ENCODE measurements around the gene UGCG. TPM values are rescaled to one million over a fixed set of nuclear protein-coding genes. Genes with fewer than 3 reads are reported as not detected.

The UGCG gene
- total RNA-seq, 1 experiment from 2014 or later = 23.3 TPM

- no peak overlapping the region for H2BK5ac ChIP-seq (ENCODE audit: insufficient read length, low read length)
- H3K9ac ChIP-seq (ENCODE audit: extremely low read depth, insufficient read length, low read length) = no peak overlapping the region
- no peak overlapping the region for H2BK15ac ChIP-seq (ENCODE audit: low read depth, low read length)
- no peak overlapping the region for H3K14ac ChIP-seq (ENCODE audit: insufficient read depth, low read length)
- Mint-ChIP-seq H3K27ac (no peak overlapping the region; a peak in 1 of 7 replicates), H3K4me3 (no peak overlapping the region), H3K27me3 (ENCODE audit: low read depth) (no peaks in the 10 kb centered on the region), H3K9me3 (no peaks in the 10 kb centered on the region), H3K36me3 (ENCODE audit: insufficient read depth in 1 of 3, low read depth in 3 of 3) (peaks cover 3 to 31% (median 25%) of the 10 kb centered on the region in 3 experiments; a peak in 6 of 7 replicates), H3K4me1 (no peaks in the 10 kb centered on the region)
- H4K91ac ChIP-seq (ENCODE audit: insufficient read length, low read depth, low read length) = no peak overlapping the region
- H3K4me2 ChIP-seq (ENCODE audit: insufficient read depth, insufficient read length, low read length) = no peak overlapping the region
- H3K18ac ChIP-seq (ENCODE audit: insufficient read length, low read depth, low read length) = no peak overlapping the region
- H3K79me2 ChIP-seq (ENCODE audit: insufficient read depth, low read length) = no peaks in the 10 kb centered on the region
- DNase-seq = no peak
- no peak overlapping the region for H2BK12ac ChIP-seq (ENCODE audit: insufficient read length, low read depth, low read length)
- H2BK20ac ChIP-seq (ENCODE audit: low read depth, low read length, poor library complexity, severe bottlenecking) = no peak overlapping the region
- no peak for TF ChIP-seq CTCF (conservative IDR thresholded peaks at IDR 0.05)
- H4K8ac ChIP-seq (replicated peaks; ENCODE audit: insufficient read length, low read depth, low read length) = no peak overlapping the region
- no peak overlapping the region for H2AFZ ChIP-seq (ENCODE audit: low read length)
- no peaks in the 10 kb centered on the region for H3K9me3 ChIP-seq (ENCODE audit: control insufficient read depth, low read depth, low read length)
- H2AK5ac ChIP-seq (ENCODE audit: insufficient read length, low read length) = no peak overlapping the region
- no peak overlapping the region for H3K23ac ChIP-seq (ENCODE audit: insufficient read length, low read depth, low read length)
- no peaks in the 10 kb centered on the region for H3K27me3 ChIP-seq (ENCODE audit: insufficient read depth, low read length)
- no peak overlapping the region for H2BK120ac ChIP-seq (ENCODE audit: low read depth, low read length, poor library complexity, severe bottlenecking)
- H3K4me1 ChIP-seq (ENCODE audit: insufficient read depth, low read length) = no peaks in the 10 kb centered on the region
- H4K5ac ChIP-seq (ENCODE audit: insufficient read length, low read depth, low read length) = no peak overlapping the region
- peaks cover 3% of the 10 kb centered on the region for H3K79me1 ChIP-seq (ENCODE audit: insufficient read depth, low read depth, low read length, poor library complexity, severe bottlenecking)
- no peaks in the 10 kb centered on the region for H3K23me2 ChIP-seq (ENCODE audit: insufficient read length, low read depth, low read length, poor library complexity, severe bottlenecking)
- no peaks in the 10 kb centered on the region for H4K20me1 ChIP-seq (ENCODE audit: control insufficient read depth, insufficient read depth, insufficient read length)
- no peak overlapping the region for H3K4ac ChIP-seq (ENCODE audit: low read depth, low read length)
- H3K56ac ChIP-seq (ENCODE audit: insufficient read length, low read depth, low read length) = no peak overlapping the region
- H3T11ph ChIP-seq (ENCODE audit: low read length) = no peak overlapping the region
- no peak overlapping the region for H3K27ac ChIP-seq (ENCODE audit: insufficient read length, low read depth, low read length)
Observed at GRCh38 chr9:111922324-111923013, 25.9 kb downstream of the UGCG start.

All from H9 (cell line).